Nephron (organoid): Measurements from ENCODE around the gene GTF2A2.
A peak's percentile ranks its signal among the peaks of the same experiment; 100 is the strongest.
"Not testable (repeated sequence)": the region's sequence is repeated elsewhere in the genome, so short reads cannot be mapped to it uniquely, and the experiment has no call there.

Experiments used
- H3K27ac Mint-ChIP-seq, 3 experiments: 2 replicates each; pipeline ENCODE4 v1.8.0; 2020; ENCODE audit warnings: mixed read lengths in 3 of 3, mild to moderate bottlenecking in 2 of 3, moderate library complexity in 1 of 3
- H3K27me3 Mint-ChIP-seq: 2 replicates; pipeline ENCODE4 v1.8.0; 2021; ENCODE audit warnings: low read depth, mild to moderate bottlenecking, moderate library complexity, mixed read lengths
- H3K36me3 Mint-ChIP-seq: 2 replicates; pipeline ENCODE4 v1.8.0; 2020; ENCODE audit warnings: low read depth, mixed read lengths
- H3K4me1 Mint-ChIP-seq: 2 replicates; pipeline ENCODE4 v1.8.0; 2020; ENCODE audit warnings: mixed read lengths
- H3K4me3 Mint-ChIP-seq, 3 experiments: 2 replicates each; pipeline ENCODE4 v1.8.0; 2020; ENCODE audit warnings: mild to moderate bottlenecking in 3 of 3, mixed read lengths in 3 of 3, moderate library complexity in 2 of 3
- H3K9me3 Mint-ChIP-seq: 2 replicates; pipeline ENCODE4 v1.8.0; 2020; ENCODE audit warnings: mixed read lengths
- CTCF ChIP-seq, 3 experiments: fragments of 200-600 bp; sonication (generic); IDR thresholded peaks; one replicate each; pipeline ENCODE4 v1.5.0; 2021; ENCODE audit warnings: antibody characterized with exemption in 3 of 3; ENCODE audit not compliant: unreplicated experiment in 3 of 3

Gene GTF2A2

GRCh38 chr15:59659366-59659765 is 2.1 kb upstream of the GTF2A2 start:
- H3K4me1 Mint-ChIP-seq = peaks cover 6% of the 10 kb centered on the region
- H3K27me3 Mint-ChIP-seq = no peaks in the 10 kb centered on the region
- H3K27ac Mint-ChIP-seq = no peak overlapping the region
- TF ChIP-seq CTCF (IDR thresholded peaks at IDR 0.05; ENCODE audit: unreplicated experiment in 3 of 3) = no peak
- peaks cover 19% of the 10 kb centered on the region for H3K36me3 Mint-ChIP-seq
- no peaks in the 10 kb centered on the region for H3K9me3 Mint-ChIP-seq
- peak overlapping the region; percentile 2 to 53 (median 12) for H3K4me3 Mint-ChIP-seq

GRCh38 chr15:59657635-59658125 is 365 bp upstream of the GTF2A2 start:
- Mint-ChIP-seq H3K36me3 (peaks cover 13% of the 10 kb centered on the region), H3K27ac (peak overlapping the region in 2 of 3 experiments; percentile 75), H3K4me3 (no peak overlapping the region), H3K27me3 (no peaks in the 10 kb centered on the region), H3K4me1 (peaks cover 6% of the 10 kb centered on the region), H3K9me3 (peaks cover 3% of the 10 kb centered on the region)
- TF ChIP-seq CTCF (IDR thresholded peaks at IDR 0.05; ENCODE audit: unreplicated experiment in 3 of 3) = no peak

- H3K4me3 Mint-ChIP-seq = no peak overlapping the region
Observed at GRCh38 chr15:59654046-59654445, 3.3 kb downstream of the GTF2A2 start.

GRCh38 chr15:59649603-59650002 is 7.7 kb downstream of the GTF2A2 start:
- H3K4me3 Mint-ChIP-seq = no peak overlapping the region
- no peak overlapping the region for H3K27ac Mint-ChIP-seq
- peaks cover 6% of the 10 kb centered on the region for H3K9me3 Mint-ChIP-seq
- no peaks in the 10 kb centered on the region for H3K4me1 Mint-ChIP-seq
- H3K27me3 Mint-ChIP-seq = no peaks in the 10 kb centered on the region
- TF ChIP-seq CTCF (IDR thresholded peaks at IDR 0.05; ENCODE audit: unreplicated experiment in 3 of 3) = no peak
- H3K36me3 Mint-ChIP-seq = peaks cover 32% of the 10 kb centered on the region

More at GRCh38 chr15:59654046-59654445, 3.3 kb downstream of the GTF2A2 start:
- Mint-ChIP-seq H3K36me3 (peaks cover 19% of the 10 kb centered on the region), H3K9me3 (peaks cover 6% of the 10 kb centered on the region), H3K4me1 (no peaks in the 10 kb centered on the region), H3K27me3 (no peaks in the 10 kb centered on the region), H3K27ac (no peak overlapping the region)
- no peak for TF ChIP-seq CTCF (IDR thresholded peaks at IDR 0.05; ENCODE audit: unreplicated experiment in 3 of 3)

- Mint-ChIP-seq H3K4me1 (no peaks in the 10 kb centered on the region), H3K27ac (no peak overlapping the region), H3K9me3 (no peaks in the 10 kb centered on the region), H3K27me3 (no peaks in the 10 kb centered on the region), H3K4me3 (no peak overlapping the region), H3K36me3 (peaks cover 38% of the 10 kb centered on the region)
- TF ChIP-seq CTCF (IDR thresholded peaks at IDR 0.05; ENCODE audit: unreplicated experiment in 3 of 3) = no peak
Observed at GRCh38 chr15:59647085-59647484, 10.2 kb downstream of the GTF2A2 start.

GRCh38 chr15:59646277-59646676 is 11.0 kb downstream of the GTF2A2 start:
- Mint-ChIP-seq H3K4me3 (no peak overlapping the region), H3K27me3 (no peaks in the 10 kb centered on the region), H3K4me1 (no peaks in the 10 kb centered on the region), H3K9me3 (no peaks in the 10 kb centered on the region), H3K36me3 (peaks cover 39% of the 10 kb centered on the region), H3K27ac (no peak overlapping the region)
- TF ChIP-seq CTCF (IDR thresholded peaks at IDR 0.05; ENCODE audit: unreplicated experiment in 3 of 3) = no peak

GRCh38 chr15:59645812-59646211 is 11.5 kb downstream of the GTF2A2 start:
- not testable (repeated sequence) for H3K27me3 Mint-ChIP-seq, H3K4me3 Mint-ChIP-seq, H3K4me1 Mint-ChIP-seq, H3K9me3 Mint-ChIP-seq, H3K27ac Mint-ChIP-seq
- peaks cover 37% of the 10 kb centered on the region for H3K36me3 Mint-ChIP-seq
